Spleen (tissue), 11 donors: ENCODE results near the gene SLC6A5. TPM values are rescaled to one million over a fixed set of nuclear protein-coding genes. Genes with fewer than 3 reads are reported as not detected.

Experiments used
- DNase-seq: peaks from one replicate; pipeline ENCODE4 v3.0.0-alpha.2; 2020
- H3K27ac ChIP-seq, 8 donors: fragments of 200-600 bp; sonication (generic) in 7 of 8; 1 replicate in 4 of 8; 2 replicates in 4 of 8; pipeline versions ENCODE4 v1.5.0 to v1.8.0; 2016 to 2021; ENCODE audit warnings: inconsistent platforms in 4 of 8, mild to moderate bottlenecking in 4 of 8, moderate library complexity in 1 of 8
- H3K27me3 ChIP-seq, 7 donors: fragments of 200-600 bp; sonication (generic) in 6 of 7; replicated peaks in 1 of 7; 1 replicate in 4 of 7; 2 replicates in 3 of 7; pipeline versions ENCODE4 v1.5.0 to v1.8.0; 2016 to 2021; ENCODE audit warnings: inconsistent platforms in 3 of 7, mild to moderate bottlenecking in 1 of 7
- H3K36me3 ChIP-seq, 6 donors: fragments of 200-600 bp; sonication (generic) in 5 of 6; 1 replicate in 4 of 6; 2 replicates in 2 of 6; pipeline versions ENCODE4 v1.5.0 to v1.8.0; 2016 to 2021; ENCODE audit warnings: inconsistent platforms in 2 of 6
- H3K4me1 ChIP-seq, 6 donors: fragments of 200-600 bp; sonication (generic) in 5 of 6; 1 replicate in 3 of 6; 2 replicates in 3 of 6; pipeline versions ENCODE4 v1.5.0 to v1.8.0; 2016 to 2021; ENCODE audit warnings: inconsistent platforms in 3 of 6
- H3K4me3 ChIP-seq, 8 donors: fragments of 200-600 bp; sonication (generic) in 7 of 8; 1 replicate in 4 of 8; 2 replicates in 4 of 8; pipeline versions ENCODE4 v1.5.0 to v1.8.0; 2016 to 2021; ENCODE audit warnings: inconsistent platforms in 4 of 8, mild to moderate bottlenecking in 4 of 8, moderate library complexity in 2 of 8
- H3K9me3 ChIP-seq, 8 donors: fragments of 200-600 bp; sonication (generic) in 7 of 8; 1 replicate in 4 of 8; 2 replicates in 4 of 8; pipeline versions ENCODE4 v1.5.0 to v1.8.0; 2016 to 2021; ENCODE audit warnings: inconsistent platforms in 4 of 8
- POLR2A ChIP-seq, 3 donors: fragments of 450-650 bp; IDR thresholded peaks; one replicate each; pipeline ENCODE4 v1.5.1; 2017; ENCODE audit warnings: antibody characterized with exemption in 3 of 3, mild to moderate bottlenecking in 1 of 3
- POLR2AphosphoS5 ChIP-seq, 3 donors: sonication (generic); formaldehyde crosslinking; IDR thresholded peaks; one replicate each; pipeline ENCODE4 v1.5.1; 2017; ENCODE audit warnings: antibody characterized with exemption in 3 of 3
- WGBS, 5 donors: extraction: QIAGEN DNeasy Blood & Tissue Kit in 3 of 5; methylation state at CpG; one replicate each; pipeline versions ENCODE4 v1.1.5 to v1.1.7; 2013 to 2018; 5-methylcytosine and 5-hydroxymethylcytosine counted together
- intact Hi-C: fragments of 100-400 bp; cut with DNase I; formaldehyde crosslinking; loops from one replicate; pipeline ENCODE4 v1.15.0; 2023; ENCODE audit warnings: low total_unique reads
- polyA plus RNA-seq, 3 donors: library from polyadenylated mRNA; stranded (reverse); fragments of 200-250 nt; gene quantifications; one replicate each; pipeline ENCODE4 v1.2.1, GENCODE V29; 2013
- total RNA-seq, 7 donors: library from RNA; depleted of rRNA in 3 of 7; stranded (reverse); fragments of >200 nt in 3 of 7; fragmentation: NEBNext Ultra II Directional in 4 of 7; extraction: Animal tissue kit (Norgen Biotek cat#: 25700) in 4 of 7; gene quantifications; one replicate each; pipeline versions ENCODE4 v1.1.0 to v1.2.1, GENCODE V29; 2016 to 2021
- TF ChIP-seq, protein P1 (sequence below), 11 experiments: fragments of 200-600 bp in 7 of 11; fragments of 450-650 bp in 4 of 11; sonication (generic) in 4 of 11; IDR thresholded peaks in 8 of 11; conservative IDR thresholded peaks in 3 of 11; 1 replicate in 7 of 11; 2 replicates in 4 of 11; pipeline versions ENCODE4 v1.4.0 to v1.8.0; 2016 to 2021; ENCODE audit warnings: antibody characterized with exemption in 11 of 11, inconsistent platforms in 4 of 11, mild to moderate bottlenecking in 1 of 11
- donor health status: healthy with polysubstance abuse.
- donor health status: DM: no; HTN: no; CAD: no; lungs with moderate emphysema.
- donor health status: DM: no; HTN: no; CAD: no.
- donor health status: Bipolar disorder and iron deficiency.
- donor health status: healthy.
- donor health status: DM: no; HTN: no; CAD: no.
- donor health status: DM: yes; HTN: yes; CAD: no.

Gene SLC6A5
- total and polyA plus RNA-seq, 10 donors: not detected

- intact Hi-C loops: no loop called here
- no peaks in the 10 kb centered on the region for H3K36me3 ChIP-seq
- no peak for TF ChIP-seq POLR2AphosphoS5 (IDR thresholded peaks at IDR 0.05)
- TF ChIP-seq POLR2A (IDR thresholded peaks at IDR 0.05): no peak
- TF ChIP-seq, protein P1, sequence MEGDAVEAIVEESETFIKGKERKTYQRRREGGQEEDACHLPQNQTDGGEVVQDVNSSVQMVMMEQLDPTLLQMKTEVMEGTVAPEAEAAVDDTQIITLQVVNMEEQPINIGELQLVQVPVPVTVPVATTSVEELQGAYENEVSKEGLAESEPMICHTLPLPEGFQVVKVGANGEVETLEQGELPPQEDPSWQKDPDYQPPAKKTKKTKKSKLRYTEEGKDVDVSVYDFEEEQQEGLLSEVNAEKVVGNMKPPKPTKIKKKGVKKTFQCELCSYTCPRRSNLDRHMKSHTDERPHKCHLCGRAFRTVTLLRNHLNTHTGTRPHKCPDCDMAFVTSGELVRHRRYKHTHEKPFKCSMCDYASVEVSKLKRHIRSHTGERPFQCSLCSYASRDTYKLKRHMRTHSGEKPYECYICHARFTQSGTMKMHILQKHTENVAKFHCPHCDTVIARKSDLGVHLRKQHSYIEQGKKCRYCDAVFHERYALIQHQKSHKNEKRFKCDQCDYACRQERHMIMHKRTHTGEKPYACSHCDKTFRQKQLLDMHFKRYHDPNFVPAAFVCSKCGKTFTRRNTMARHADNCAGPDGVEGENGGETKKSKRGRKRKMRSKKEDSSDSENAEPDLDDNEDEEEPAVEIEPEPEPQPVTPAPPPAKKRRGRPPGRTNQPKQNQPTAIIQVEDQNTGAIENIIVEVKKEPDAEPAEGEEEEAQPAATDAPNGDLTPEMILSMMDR (IDR thresholded peaks at IDR 0.05 in 8 of 11, conservative IDR thresholded peaks at IDR 0.05 in 3 of 11): no peak
- WGBS, 5 donors: 66 to 84% (median 74%) methylated on average over 5 of the region's 5 CpGs
- peaks cover 0 to 9% (median 0%) of the 10 kb centered on the region in 8 donors for H3K9me3 ChIP-seq
- no peak overlapping the region for H3K4me3 ChIP-seq
- H3K4me1 ChIP-seq: no peaks in the 10 kb centered on the region
- DNase-seq: no peak
- H3K27ac ChIP-seq: no peak overlapping the region
- peaks cover 0 to 4% (median 0%) of the 10 kb centered on the region in 7 donors for H3K27me3 ChIP-seq
These were observed 32.2 kb downstream of the SLC6A5 start for GRCh38 chr11:20631519-20632168.

DNA sequence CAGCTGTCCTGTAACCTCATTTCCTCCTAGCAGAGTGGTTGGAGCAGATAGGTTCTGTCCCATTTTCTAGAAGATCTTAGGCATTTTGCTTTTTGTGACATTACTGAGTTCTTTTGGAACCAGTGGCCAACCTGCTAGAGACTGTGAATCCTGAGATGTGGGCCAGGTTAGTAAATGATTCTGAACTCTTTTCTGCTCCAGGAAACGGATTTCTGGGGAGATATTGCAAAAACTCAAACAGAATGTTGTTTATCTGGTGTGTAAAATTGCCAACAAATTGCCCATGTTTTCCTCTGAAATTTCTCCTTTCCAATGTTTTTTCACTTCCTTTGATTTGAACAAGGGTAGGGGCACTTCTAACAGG is 32.7 kb downstream of the SLC6A5 start:
- DNase-seq: no peak
- Histone ChIP-seq H3K9me3 (peaks cover 0 to 9% (median 0%) of the 10 kb centered on the region in 8 donors), H3K27me3 (peaks cover 0 to 6% (median 0%) of the 10 kb centered on the region in 7 donors), H3K36me3 (no peaks in the 10 kb centered on the region), H3K27ac (no peak overlapping the region), H3K4me1 (no peaks in the 10 kb centered on the region), H3K4me3 (no peak overlapping the region)
- WGBS, 5 donors: 23 to 52% (median 47%) methylated on average over 1 of the region's 1 CpG
- intact Hi-C loops: no loop called here
- TF ChIP-seq POLR2A (IDR thresholded peaks at IDR 0.05): no peak
- TF ChIP-seq POLR2AphosphoS5 (IDR thresholded peaks at IDR 0.05): no peak
- TF ChIP-seq, protein P1 (IDR thresholded peaks at IDR 0.05 in 8 of 11, conservative IDR thresholded peaks at IDR 0.05 in 3 of 11): no peak

- Histone ChIP-seq H3K27me3 (peaks cover 0 to 6% (median 0%) of the 10 kb centered on the region in 7 donors), H3K9me3 (peaks cover 0 to 9% (median 0%) of the 10 kb centered on the region in 8 donors), H3K36me3 (no peaks in the 10 kb centered on the region), H3K27ac (no peak overlapping the region), H3K4me1 (no peaks in the 10 kb centered on the region), H3K4me3 (no peak overlapping the region)
- intact Hi-C loops: no loop called here
- 81 to 93% (median 91%) methylated on average over 5 of the region's 5 CpGs for WGBS, 5 donors
- no peak for DNase-seq
- TF ChIP-seq POLR2AphosphoS5 (IDR thresholded peaks at IDR 0.05): no peak
- TF ChIP-seq, protein P1 (IDR thresholded peaks at IDR 0.05 in 8 of 11, conservative IDR thresholded peaks at IDR 0.05 in 3 of 11): no peak
- no peak for TF ChIP-seq POLR2A (IDR thresholded peaks at IDR 0.05)
These were observed 34.6 kb downstream of the SLC6A5 start for GRCh38 chr11:20634044-20634443.

- Histone ChIP-seq H3K27me3 (peaks cover 0 to 6% (median 0%) of the 10 kb centered on the region in 7 donors), H3K4me1 (no peaks in the 10 kb centered on the region), H3K9me3 (peaks cover 0 to 8% (median 0%) of the 10 kb centered on the region in 8 donors), H3K4me3 (no peak overlapping the region), H3K36me3 (no peaks in the 10 kb centered on the region), H3K27ac (no peak overlapping the region)
- no peak for DNase-seq
- TF ChIP-seq POLR2A (IDR thresholded peaks at IDR 0.05) (no peak), POLR2AphosphoS5 (IDR thresholded peaks at IDR 0.05) (no peak)
- TF ChIP-seq, protein P1 (IDR thresholded peaks at IDR 0.05 in 8 of 11, conservative IDR thresholded peaks at IDR 0.05 in 3 of 11): no peak
- intact Hi-C loops: no loop called here
- WGBS, 5 donors: 79 to 84% (median 82%) methylated on average over 7 of the region's 7 CpGs
These were observed 35.4 kb downstream of the SLC6A5 start for GRCh38 chr11:20634781-20635180.
